ENCODE measurements around the gene PHLDA2.

PHLDA2 gene

GRCh38 chr11:2883979-2884815, 45.0 kb downstream of the PHLDA2 start:
- Histone ChIP-seq H3K9me2 (replicated peaks; ENCODE audit: control insufficient read depth, low read length) (no peaks in the 10 kb centered on the region), H3K4me2 (ENCODE audit: low read length) (no peak overlapping the region), H3F3A (ENCODE audit: control insufficient read depth, insufficient read depth) (no peaks in the 10 kb centered on the region; the same call in 1 of the 2 replicates), H3K36me3 (ENCODE audit: control insufficient read depth, low read length) (no peaks in the 10 kb centered on the region), H3K27ac (ENCODE audit: low read depth, low read length) (no peak overlapping the region), H3K4me3 (ENCODE audit: low read length) (no peak overlapping the region), H3K27me3 (ENCODE audit: control insufficient read depth, low read length) (no peaks in the 10 kb centered on the region), H3K4me1 (ENCODE audit: control insufficient read depth, low read length) (no peaks in the 10 kb centered on the region; the same call in 1 of the 2 replicates), H4K20me1 (ENCODE audit: control insufficient read depth, insufficient read depth, low read depth, low read length) (no peaks in the 10 kb centered on the region), H3K79me2 (ENCODE audit: control insufficient read depth, low read length) (no peaks in the 10 kb centered on the region), H3K9me3 (ENCODE audit: control insufficient read depth, insufficient read depth, low read length) (no peaks in the 10 kb centered on the region)
- TF ChIP-seq CTCF (IDR thresholded peaks at IDR 0.05; ENCODE audit: low read depth, low read length, poor library complexity, severe bottlenecking) (no peak), EZH2phosphoT487 (IDR thresholded peaks at IDR 0.05; ENCODE audit: borderline replicate concordance, low read length) (no peak)

- Histone ChIP-seq H3K36me3 (ENCODE audit: control insufficient read depth, low read length) (no peaks in the 10 kb centered on the region), H3K79me2 (ENCODE audit: control insufficient read depth, low read length) (no peaks in the 10 kb centered on the region), H3K9me3 (ENCODE audit: control insufficient read depth, insufficient read depth, low read length) (no peaks in the 10 kb centered on the region), H3K4me2 (ENCODE audit: low read length) (no peak overlapping the region), H3K4me1 (ENCODE audit: control insufficient read depth, low read length) (no peaks in the 10 kb centered on the region; the same call in 1 of the 2 replicates), H3K27ac (ENCODE audit: low read depth, low read length) (no peak overlapping the region), H4K20me1 (ENCODE audit: control insufficient read depth, insufficient read depth, low read depth, low read length) (no peaks in the 10 kb centered on the region), H3K9me2 (replicated peaks; ENCODE audit: control insufficient read depth, low read length) (no peaks in the 10 kb centered on the region), H3K4me3 (ENCODE audit: low read length) (no peak overlapping the region), H3K27me3 (ENCODE audit: control insufficient read depth, low read length) (no peaks in the 10 kb centered on the region), H3F3A (ENCODE audit: control insufficient read depth, insufficient read depth) (no peaks in the 10 kb centered on the region; the same call in 1 of the 2 replicates)
- TF ChIP-seq EZH2phosphoT487 (IDR thresholded peaks at IDR 0.05; ENCODE audit: borderline replicate concordance, low read length) (no peak), CTCF (IDR thresholded peaks at IDR 0.05; ENCODE audit: low read depth, low read length, poor library complexity, severe bottlenecking) (no peak)
These were observed 45.6 kb downstream of the PHLDA2 start for GRCh38 chr11:2883640-2883978.

GRCh38 chr11:2882396-2883110, 46.7 kb downstream of the PHLDA2 start:
- H3K9me2 ChIP-seq (replicated peaks; ENCODE audit: control insufficient read depth, low read length): no peaks in the 10 kb centered on the region
- H3K9me3 ChIP-seq (ENCODE audit: control insufficient read depth, insufficient read depth, low read length): no peaks in the 10 kb centered on the region
- no peaks in the 10 kb centered on the region; the same call in 1 of the 2 replicates for H3F3A ChIP-seq (ENCODE audit: control insufficient read depth, insufficient read depth)
- H3K4me2 ChIP-seq (ENCODE audit: low read length): no peak overlapping the region
- no peaks in the 10 kb centered on the region for H3K36me3 ChIP-seq (ENCODE audit: control insufficient read depth, low read length)
- TF ChIP-seq EZH2phosphoT487 (IDR thresholded peaks at IDR 0.05; ENCODE audit: borderline replicate concordance, low read length): no peak
- no peak for TF ChIP-seq CTCF (IDR thresholded peaks at IDR 0.05; ENCODE audit: low read depth, low read length, poor library complexity, severe bottlenecking)
- no peak overlapping the region for H3K4me3 ChIP-seq (ENCODE audit: low read length)
- H4K20me1 ChIP-seq (ENCODE audit: control insufficient read depth, insufficient read depth, low read depth, low read length): no peaks in the 10 kb centered on the region
- no peak overlapping the region for H3K27ac ChIP-seq (ENCODE audit: low read depth, low read length)
- no peaks in the 10 kb centered on the region for H3K79me2 ChIP-seq (ENCODE audit: control insufficient read depth, low read length)
- H3K27me3 ChIP-seq (ENCODE audit: control insufficient read depth, low read length): no peaks in the 10 kb centered on the region
- no peaks in the 10 kb centered on the region; the same call in 1 of the 2 replicates for H3K4me1 ChIP-seq (ENCODE audit: control insufficient read depth, low read length)

Data from DOHH2 (cell line).